Suprapubic skin (tissue), 3 donors: ENCODE results near the gene CHIC2.

ENCODE experiments used
- CTCF ChIP-seq, 2 donors: fragments of 200-600 bp in 1 of 2; fragments of 450-650 bp in 1 of 2; sonication (generic) in 1 of 2; IDR thresholded peaks; one replicate each; pipeline ENCODE4 v1.5.1; 2016 to 2019; ENCODE audit warnings: antibody characterized with exemption in 2 of 2, mild to moderate bottlenecking in 1 of 2, moderate library complexity in 1 of 2
- EP300 ChIP-seq: sonication (generic); formaldehyde crosslinking; IDR thresholded peaks from one replicate; pipeline ENCODE4 v1.6.1; 2017; ENCODE audit warnings: antibody characterized with exemption
- POLR2A ChIP-seq, 2 donors: fragments of 450-650 bp; IDR thresholded peaks; one replicate each; pipeline ENCODE4 v1.6.1; 2017; ENCODE audit warnings: antibody characterized with exemption in 2 of 2, mild to moderate bottlenecking in 2 of 2, moderate library complexity in 2 of 2

GRCh38 chr4:54001668-54002365 is 62.6 kb downstream of the CHIC2 start:
- no peak for TF ChIP-seq EP300
- TF ChIP-seq POLR2A (IDR thresholded peaks at IDR 0.05): no peak
- TF ChIP-seq CTCF (IDR thresholded peaks at IDR 0.05): no peak
